Measurements from ENCODE around the gene MYO10. TPM values are rescaled to one million over a fixed set of nuclear protein-coding genes. Genes with fewer than 3 reads are reported as not detected.

MYO10 gene
- total RNA-seq, 4 donors from 2014 or later = 21.0 to 29.8 (median 27.3) TPM

DNA sequence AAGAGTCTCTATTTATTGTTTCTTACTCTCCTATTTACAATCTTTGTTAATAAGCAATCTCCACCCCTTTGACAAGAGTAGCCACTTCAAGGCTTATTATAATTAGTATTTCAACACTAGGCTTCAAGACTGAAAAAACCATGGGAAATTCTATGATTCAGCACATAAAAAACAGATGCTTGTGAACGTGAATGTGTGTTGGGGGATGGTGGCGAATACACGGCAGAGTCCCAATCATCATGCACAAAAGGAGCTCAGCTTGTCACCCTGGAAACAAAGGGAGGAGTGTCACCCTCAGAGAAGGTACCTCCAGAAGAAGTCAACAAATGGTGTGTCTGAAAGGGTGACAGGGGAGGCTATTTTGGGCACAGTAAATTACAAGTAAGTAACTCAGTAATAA is 162.1 kb downstream of the MYO10 start:
- H3K4me1 ChIP-seq = peaks cover 0 to 5% (median 0%) of the 10 kb centered on the region in 3 donors
- H3K4me3 ChIP-seq = no peak overlapping the region
- no peak overlapping the region for H3K27ac ChIP-seq
- WGBS, 2 donors = 65 to 68% methylated on average over 3 of the region's 3 CpGs
- DNase-seq = no peak
- H3K27me3 ChIP-seq = no peaks in the 10 kb centered on the region
- intact Hi-C loops (cut with DNase I) = no loop called here
- TF ChIP-seq, protein P1, sequence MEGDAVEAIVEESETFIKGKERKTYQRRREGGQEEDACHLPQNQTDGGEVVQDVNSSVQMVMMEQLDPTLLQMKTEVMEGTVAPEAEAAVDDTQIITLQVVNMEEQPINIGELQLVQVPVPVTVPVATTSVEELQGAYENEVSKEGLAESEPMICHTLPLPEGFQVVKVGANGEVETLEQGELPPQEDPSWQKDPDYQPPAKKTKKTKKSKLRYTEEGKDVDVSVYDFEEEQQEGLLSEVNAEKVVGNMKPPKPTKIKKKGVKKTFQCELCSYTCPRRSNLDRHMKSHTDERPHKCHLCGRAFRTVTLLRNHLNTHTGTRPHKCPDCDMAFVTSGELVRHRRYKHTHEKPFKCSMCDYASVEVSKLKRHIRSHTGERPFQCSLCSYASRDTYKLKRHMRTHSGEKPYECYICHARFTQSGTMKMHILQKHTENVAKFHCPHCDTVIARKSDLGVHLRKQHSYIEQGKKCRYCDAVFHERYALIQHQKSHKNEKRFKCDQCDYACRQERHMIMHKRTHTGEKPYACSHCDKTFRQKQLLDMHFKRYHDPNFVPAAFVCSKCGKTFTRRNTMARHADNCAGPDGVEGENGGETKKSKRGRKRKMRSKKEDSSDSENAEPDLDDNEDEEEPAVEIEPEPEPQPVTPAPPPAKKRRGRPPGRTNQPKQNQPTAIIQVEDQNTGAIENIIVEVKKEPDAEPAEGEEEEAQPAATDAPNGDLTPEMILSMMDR (IDR thresholded peaks at IDR 0.05) = no peak
- TF ChIP-seq POLR2A (IDR thresholded peaks at IDR 0.05) = no peak
- no peaks in the 10 kb centered on the region for H3K9me3 ChIP-seq
- H3K36me3 ChIP-seq = peaks cover 0 to 23% (median 0%) of the 10 kb centered on the region in 3 donors

- TF ChIP-seq POLR2A (IDR thresholded peaks at IDR 0.05) = no peak
- TF ChIP-seq, protein P1 (IDR thresholded peaks at IDR 0.05) = no peak
- Histone ChIP-seq H3K9me3 (no peaks in the 10 kb centered on the region), H3K36me3 (peaks cover 0 to 33% (median 0%) of the 10 kb centered on the region in 3 donors), H3K4me1 (no peaks in the 10 kb centered on the region), H3K27ac (no peak overlapping the region), H3K4me3 (no peak overlapping the region), H3K27me3 (no peaks in the 10 kb centered on the region)
- WGBS, 2 donors = 67 to 71% methylated on average over 3 of the region's 3 CpGs
- no peak for DNase-seq
- intact Hi-C loops (cut with DNase I) = no loop called here
Measured at GRCh38 chr5:16772556-16772955, 163.5 kb downstream of the MYO10 start.

- H3K4me3 ChIP-seq = no peak overlapping the region
- H3K27me3 ChIP-seq = no peaks in the 10 kb centered on the region
- peaks cover 0 to 76% (median 0%) of the 10 kb centered on the region in 3 donors for H3K36me3 ChIP-seq
- TF ChIP-seq, protein P1 (IDR thresholded peaks at IDR 0.05) = no peak
- no peak for TF ChIP-seq POLR2A (IDR thresholded peaks at IDR 0.05)
- DNase-seq = no peak
- H3K27ac ChIP-seq = no peak overlapping the region
- H3K9me3 ChIP-seq = no peaks in the 10 kb centered on the region
- intact Hi-C loops (cut with DNase I) = no loop called here
- 89 to 91% methylated on average over 3 of the region's 3 CpGs for whole genome bisulfite sequencing, 2 donors
- no peaks in the 10 kb centered on the region for H3K4me1 ChIP-seq
Measured at GRCh38 chr5:16768184-16768583, 167.9 kb downstream of the MYO10 start.

DNA sequence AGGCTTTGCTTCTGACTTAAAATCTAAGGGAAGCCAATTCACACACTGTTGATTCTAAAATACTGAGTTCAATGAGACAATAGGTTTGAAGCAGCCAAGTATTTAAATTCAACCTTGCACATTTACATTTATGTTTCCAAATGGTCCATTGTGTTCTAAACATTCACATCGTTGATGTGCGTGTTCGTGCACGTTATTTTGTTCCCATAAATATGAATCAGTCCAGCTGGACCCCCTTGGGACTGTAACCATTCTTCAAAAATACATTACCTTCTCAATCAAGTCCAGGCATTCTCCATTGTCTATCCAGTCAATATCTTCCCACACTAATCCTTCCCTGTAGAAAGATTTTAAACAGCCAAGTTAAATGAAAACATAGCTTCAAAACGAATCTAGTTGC is 172.9 kb downstream of the MYO10 start:
- no peaks in the 10 kb centered on the region for H3K4me1 ChIP-seq
- H3K27ac ChIP-seq = no peak overlapping the region
- peaks cover 0 to 99% (median 10%) of the 10 kb centered on the region in 3 donors for H3K36me3 ChIP-seq
- H3K9me3 ChIP-seq = no peaks in the 10 kb centered on the region
- no peak overlapping the region for H3K4me3 ChIP-seq
- TF ChIP-seq, protein P1 (IDR thresholded peaks at IDR 0.05) = no peak
- 50 to 61% methylated on average over 5 of the region's 5 CpGs for WGBS, 2 donors
- intact Hi-C loops (cut with DNase I) = no loop called here
- DNase-seq = no peak
- no peaks in the 10 kb centered on the region for H3K27me3 ChIP-seq

DNA sequence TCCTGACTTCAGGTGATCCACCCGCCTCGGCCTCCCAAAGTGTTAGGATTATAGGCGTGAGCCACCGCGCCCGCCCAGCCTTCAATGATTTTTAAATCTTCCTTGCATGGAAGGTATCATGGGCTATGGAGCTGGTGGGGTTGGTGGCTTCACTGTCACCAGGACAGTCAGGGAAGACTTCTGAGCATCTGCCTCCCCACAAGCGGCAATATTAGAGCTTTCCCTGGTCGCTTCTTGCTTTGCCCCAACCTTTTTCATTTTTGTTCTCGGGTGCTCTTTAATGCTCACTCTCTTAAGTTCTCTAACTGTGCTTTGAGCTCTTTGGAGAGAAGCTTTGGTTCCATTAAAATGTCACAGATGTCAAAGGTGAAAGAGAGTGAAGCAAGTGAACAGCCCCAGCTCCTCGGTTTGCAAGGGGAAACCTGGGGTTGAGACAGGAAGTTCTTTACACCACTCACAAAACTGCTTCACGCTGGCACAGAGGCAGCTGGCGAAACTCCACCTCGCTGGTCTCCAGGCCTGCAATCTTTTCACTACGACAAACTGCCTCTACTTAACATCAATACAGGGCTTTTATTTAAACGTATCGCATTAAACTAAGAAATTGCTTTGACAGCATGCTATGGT is 176.8 kb downstream of the MYO10 start:
- DNase-seq = no peak
- Histone ChIP-seq H3K27me3 (no peaks in the 10 kb centered on the region), H3K4me1 (peaks cover 0 to 13% (median 0%) of the 10 kb centered on the region in 3 donors), H3K4me3 (no peak overlapping the region), H3K27ac (no peak overlapping the region), H3K9me3 (no peaks in the 10 kb centered on the region), H3K36me3 (peaks cover 0 to 91% (median 10%) of the 10 kb centered on the region in 3 donors)
- TF ChIP-seq, protein P1 (IDR thresholded peaks at IDR 0.05) = no peak
- no peak for TF ChIP-seq POLR2A (IDR thresholded peaks at IDR 0.05)
- intact Hi-C loops (cut with DNase I) = no loop called here
- WGBS, 2 donors = 75 to 80% methylated on average over 13 to 16 of the region's 16 CpGs
